ENCODE measurements around the gene FBXO17.
"Not testable (repeated sequence)": the region's sequence is repeated elsewhere in the genome, so short reads cannot be mapped to it uniquely, and the experiment has no call there.

FBXO17 gene, protein sequence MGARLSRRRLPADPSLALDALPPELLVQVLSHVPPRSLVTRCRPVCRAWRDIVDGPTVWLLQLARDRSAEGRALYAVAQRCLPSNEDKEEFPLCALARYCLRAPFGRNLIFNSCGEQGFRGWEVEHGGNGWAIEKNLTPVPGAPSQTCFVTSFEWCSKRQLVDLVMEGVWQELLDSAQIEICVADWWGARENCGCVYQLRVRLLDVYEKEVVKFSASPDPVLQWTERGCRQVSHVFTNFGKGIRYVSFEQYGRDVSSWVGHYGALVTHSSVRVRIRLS

DNA sequence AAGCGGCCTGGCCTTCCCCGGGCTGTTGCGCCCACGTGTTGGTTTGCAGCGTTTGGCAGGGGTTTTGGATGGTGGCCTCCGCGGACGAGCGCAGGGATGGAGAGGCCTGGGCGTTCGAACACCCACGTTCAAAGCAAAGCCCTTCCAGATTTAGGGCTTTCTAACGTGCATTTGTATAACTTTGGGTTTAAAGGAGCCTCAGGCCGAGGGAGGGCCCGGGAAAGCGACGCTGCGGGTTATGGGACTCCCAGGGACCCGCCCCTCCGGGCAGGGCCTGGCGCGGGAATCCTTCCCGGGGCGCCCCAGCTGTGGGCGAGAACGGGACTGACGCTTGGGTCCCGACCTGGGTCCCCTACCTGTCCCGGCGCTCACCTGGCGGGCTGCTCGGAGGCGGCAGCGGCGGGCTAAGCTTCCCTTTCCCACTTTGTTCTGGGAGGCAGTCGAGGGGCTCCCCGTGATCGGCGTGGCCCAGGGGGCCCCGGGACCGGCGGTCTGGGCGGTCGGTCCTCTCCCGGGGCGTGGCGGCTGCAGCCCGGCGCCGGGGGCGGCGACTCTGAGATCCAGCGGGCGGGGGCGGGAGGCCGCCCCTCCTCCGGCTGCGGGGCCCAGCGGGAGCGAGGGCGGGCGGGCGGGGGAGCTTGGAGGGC is at the start of gene FBXO17:
Gene FBXO17, minus strand, starts transcription at position 529 of the 647 bp plus-strand sequence. CDS start 25,423 bp downstream, outside the sequence.
- no peak for DNase-seq (ENCODE audit: low read depth in 1 of 2, low spot score in 1 of 2)

DNA sequence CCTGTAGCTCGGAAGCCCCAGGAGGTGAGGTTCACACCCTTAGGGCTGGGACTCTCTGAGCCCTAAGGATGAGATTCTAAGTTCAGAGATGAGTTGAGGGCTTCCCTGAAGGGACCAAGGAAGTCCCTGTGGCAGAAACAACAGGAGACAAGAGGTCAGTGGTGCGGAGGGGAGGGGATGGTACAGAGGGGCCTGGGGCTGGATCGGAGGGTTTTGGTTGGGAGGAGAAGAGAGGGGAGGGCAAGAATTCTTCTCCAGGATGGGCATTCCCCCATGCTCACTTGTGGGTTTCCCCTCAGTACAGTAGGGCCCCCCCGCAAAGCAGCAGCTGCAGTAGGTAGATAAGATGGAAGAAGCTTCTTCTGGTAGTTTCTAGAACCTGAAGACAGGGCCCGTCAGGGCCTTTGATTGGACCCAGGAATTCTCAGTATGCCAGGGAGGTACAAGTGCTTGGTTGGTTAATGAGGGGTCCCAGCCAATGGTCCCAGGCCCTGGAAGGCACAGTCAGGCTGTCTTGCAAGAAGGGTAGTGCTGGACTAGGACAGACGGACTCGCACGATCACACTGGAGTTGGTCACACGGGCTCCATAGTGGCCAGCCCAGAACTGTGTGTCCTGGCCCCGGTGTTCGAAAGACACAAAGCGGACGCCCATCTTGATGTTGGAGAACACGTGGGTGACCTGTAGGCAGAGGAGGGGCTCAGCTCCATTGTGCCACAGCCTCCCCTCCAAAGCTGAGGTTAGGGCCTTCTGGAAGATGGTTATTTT is 49.5 kb upstream of the FBXO17 start:
- no peak for DNase-seq (ENCODE audit: low read depth in 1 of 2, low spot score in 1 of 2)

DNA sequence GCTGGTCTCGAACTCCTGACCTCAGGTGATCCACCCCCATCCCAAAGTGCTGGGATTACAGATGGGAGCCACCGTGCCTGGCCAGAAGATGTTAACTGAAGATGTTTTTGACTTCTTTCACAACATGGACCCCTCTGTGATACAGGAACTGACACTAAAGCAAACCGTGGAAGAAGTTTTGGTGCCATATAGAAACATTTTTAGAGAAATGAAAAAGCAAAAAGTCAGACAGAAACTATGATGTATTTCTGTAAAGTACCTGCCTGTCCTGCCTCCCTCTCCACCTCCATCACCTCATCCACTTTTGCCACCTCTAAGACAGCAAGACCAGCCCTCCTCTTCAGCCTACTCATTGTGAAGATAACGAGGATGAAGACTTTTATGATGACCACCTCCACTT is 45.5 kb upstream of the FBXO17 start:
- DNase-seq (ENCODE audit: low read depth in 1 of 2, low spot score in 1 of 2) = no peak

DNA sequence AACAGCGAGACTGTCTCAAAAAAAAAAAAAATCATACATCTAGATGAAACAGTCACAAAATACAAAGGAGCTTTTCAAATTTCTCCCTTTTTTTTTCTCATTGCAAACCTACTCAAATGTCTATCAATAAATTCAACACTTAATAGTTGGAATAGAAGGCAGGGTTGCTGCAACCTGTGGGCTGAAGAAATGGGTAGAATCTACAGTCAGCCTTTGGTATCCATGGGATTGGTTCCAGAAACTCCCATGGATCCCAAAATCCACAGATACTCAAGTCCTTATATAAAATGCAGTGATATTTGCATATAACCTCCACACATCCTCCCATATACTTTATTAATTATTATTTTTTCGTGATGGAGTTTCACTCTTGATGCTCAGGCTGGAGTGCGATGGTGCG is 42.1 kb upstream of the FBXO17 start:
- DNase-seq (ENCODE audit: low read depth in 1 of 2, low spot score in 1 of 2) = no peak

DNA sequence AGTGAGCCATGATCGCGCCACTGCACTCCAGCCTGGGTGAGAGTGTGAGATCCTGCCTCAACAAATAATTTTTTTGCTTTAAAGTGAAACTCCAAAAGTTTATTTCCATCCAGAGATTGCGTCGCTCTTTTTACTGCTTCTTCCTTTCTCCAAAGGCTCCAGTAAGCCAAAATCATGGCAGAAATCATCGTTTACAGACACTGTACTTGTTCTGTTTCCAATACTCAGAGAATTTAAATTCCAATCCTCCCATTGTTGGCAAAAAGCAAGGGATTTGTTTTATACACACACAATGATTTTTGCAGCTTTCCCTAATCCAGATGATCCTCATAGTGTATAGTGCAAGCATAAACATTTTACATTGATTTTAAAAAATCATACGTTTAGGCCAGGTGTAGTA is 41.5 kb upstream of the FBXO17 start:
- no peak for DNase-seq (ENCODE audit: low read depth in 1 of 2, low spot score in 1 of 2)

DNA sequence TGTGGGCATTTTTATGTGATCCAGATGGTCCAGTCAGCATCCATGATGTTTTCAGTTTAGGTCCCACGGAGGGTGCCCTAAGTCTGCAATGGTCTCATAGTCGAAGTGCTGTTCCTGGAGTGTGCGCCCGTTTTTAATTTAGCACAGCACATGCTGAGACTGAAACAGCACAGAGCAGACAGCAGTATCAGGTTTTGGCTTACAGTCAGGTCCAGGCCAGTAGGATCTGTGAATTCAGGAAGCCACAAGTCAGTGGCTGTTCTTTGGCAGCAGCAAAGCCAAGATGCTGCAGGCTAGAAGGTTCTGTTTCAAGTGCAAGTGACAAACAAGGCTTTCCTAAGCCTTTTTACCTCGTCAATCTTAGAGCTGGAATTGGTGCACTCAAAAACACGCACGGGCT is 38.5 kb upstream of the FBXO17 start:
- no peak for DNase-seq (ENCODE audit: low read depth in 1 of 2, low spot score in 1 of 2)

DNA sequence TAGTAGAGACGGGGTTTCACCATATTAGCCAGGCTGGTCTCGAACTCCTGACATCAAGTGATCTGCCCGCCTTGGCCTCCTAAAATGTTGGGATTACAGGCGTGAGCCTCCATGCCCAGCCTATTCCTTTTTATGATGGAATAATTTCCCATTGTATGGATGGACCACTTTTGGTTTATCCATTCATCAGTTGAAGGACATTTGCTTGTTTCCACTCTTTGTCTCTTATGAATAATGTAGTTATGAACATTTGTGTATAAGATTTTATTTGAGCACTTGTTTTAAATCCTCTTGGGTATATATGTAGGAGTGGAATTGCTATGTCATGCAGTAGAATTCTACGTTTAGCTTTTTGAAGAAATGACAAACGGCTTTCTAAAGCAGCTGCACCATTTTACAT is 33.5 kb upstream of the FBXO17 start:
- DNase-seq (ENCODE audit: low read depth in 1 of 2, low spot score in 1 of 2) = no peak

DNA sequence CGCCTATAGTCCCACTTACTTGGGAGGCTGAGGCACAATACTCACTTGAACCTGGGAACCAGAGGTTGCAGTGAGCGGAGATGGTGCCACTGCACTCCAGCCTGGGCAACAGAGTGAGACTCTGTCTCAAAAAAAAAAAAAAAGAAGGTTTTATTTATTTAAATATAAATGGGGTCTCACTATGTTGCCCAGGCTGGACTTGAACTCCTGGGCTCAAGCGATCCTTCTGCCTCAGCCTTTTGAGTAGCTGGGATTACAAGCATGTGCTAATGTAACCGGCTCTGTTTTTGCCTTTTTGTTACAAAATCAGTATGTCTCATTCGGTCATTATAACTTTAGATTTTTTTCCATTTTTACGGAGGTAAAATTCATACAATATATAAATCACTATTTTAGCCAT is 32.6 kb upstream of the FBXO17 start:
- DNase-seq (ENCODE audit: low read depth in 1 of 2, low spot score in 1 of 2) = no peak

DNA sequence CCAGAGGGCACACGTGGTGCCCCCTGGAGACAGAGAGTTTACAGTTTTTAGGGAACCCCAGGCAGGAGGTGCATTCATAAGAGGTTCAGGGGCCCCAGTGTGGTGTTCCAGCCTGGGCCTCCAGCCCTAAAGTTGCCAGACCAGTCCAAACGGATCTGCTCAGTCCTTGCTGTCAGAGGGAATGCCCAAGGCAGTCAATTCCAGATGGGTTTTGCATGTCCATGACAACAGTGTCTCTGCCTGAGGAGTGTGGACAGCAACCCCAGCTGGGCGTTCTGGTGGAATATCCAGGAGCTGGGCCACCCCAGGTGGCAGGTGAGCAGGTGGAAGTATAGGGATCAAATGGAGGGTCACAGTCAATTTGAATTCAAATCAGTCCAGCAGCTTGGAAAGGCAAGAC is 31.6 kb upstream of the FBXO17 start:
- DNase-seq (ENCODE audit: low read depth in 1 of 2, low spot score in 1 of 2) = no peak

DNA sequence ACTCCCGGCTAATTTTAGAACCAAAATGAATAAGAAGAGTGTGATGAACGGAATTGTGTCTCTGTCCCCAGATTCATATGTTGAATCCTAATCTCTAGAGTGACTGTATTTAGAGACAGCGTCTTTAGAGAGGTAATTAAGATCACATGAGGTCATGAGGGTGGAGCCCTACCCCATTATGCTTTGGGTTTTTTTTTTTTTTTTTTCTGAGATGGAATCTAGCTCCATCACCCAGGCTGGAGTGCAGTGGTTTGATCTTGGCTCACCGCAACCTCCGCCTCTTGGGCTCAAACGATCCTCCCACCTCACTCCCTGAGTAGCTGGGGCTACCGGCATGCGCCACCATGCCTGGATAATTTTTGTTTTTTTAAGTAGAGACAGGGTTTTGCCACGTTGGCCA is 28.9 kb upstream of the FBXO17 start:
- DNase-seq (ENCODE audit: low read depth in 1 of 2, low spot score in 1 of 2) = no peak

DNA sequence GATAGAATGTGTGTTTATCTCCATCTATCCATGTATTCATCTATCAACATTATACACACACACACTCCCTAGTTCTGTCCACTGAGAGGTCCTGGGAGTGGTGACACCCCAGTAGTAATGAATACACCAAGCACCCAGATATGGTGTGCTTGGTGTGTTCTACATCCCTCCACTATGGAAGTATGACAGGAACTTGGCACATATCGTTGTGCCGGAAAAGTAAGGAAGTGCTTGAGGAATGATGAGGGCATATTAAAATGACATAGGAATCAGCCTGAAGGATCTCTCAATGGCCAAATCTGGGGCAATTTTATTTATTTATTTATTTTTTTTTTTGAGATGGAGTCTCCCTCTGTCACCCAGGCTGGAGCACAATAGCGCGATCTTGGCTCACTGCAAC is 28.3 kb upstream of the FBXO17 start:
- no peak for DNase-seq (ENCODE audit: low read depth in 1 of 2, low spot score in 1 of 2)

DNA sequence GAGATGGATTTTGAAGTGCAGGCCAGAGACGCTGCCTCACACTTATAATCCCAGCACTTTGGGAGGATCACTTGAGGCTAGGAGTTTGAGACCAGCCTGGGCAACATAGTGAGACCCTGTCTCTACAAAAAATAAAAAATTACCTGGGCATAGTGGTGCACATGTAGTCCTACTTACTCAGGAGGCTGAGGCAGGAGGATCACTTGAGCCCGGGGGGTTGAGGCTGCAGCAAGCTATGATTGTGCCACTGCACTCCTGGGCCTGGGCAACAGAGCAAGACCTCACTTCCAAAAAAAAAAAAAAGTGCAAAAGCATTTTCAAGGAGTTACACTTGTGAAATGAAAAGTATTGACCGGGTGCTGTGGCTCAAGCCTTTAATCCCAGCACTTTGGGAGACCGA is 27.6 kb upstream of the FBXO17 start:
- no peak for DNase-seq (ENCODE audit: low read depth in 1 of 2, low spot score in 1 of 2)

DNA sequence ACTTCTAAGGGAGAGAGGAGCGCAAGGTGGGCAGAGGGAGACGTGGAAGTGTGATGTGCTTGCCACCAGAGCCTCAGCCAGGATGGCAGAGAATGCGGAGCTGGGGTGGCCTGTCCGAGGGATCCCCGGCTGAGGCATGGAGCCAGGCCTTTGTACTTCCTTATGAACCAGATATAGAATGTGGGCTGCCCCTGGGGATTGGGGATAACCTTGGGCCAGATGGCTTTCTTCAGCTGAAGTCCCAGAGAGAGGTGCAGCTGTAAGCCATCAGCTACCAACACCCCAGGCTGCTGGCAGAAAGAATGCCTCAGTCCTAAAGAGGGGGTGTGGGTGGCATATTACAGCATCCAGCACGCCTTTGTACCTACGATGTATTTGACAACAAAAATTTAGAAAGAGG is 25.5 kb upstream of the FBXO17 start:
- no peak for DNase-seq (ENCODE audit: low read depth in 1 of 2, low spot score in 1 of 2)

DNA sequence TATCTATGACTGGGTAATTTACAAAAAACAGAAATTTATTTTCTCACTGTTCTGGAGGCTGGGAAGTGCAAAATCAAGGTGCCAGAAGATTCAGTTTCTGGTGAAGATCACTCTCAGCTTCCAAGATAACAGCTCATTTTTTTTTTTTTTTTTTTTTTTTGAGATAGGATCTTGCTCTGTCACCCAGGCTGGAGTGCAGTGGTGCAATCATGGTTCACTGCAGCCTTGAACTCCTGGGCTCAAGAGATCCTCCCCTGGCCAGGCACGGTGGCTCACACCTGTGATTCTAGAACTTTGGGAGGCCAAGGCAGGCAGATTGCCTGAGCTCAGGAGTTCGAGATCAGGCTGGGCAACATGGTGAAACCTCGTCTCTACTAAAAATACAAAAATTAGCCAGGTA is 22.0 kb upstream of the FBXO17 start:
- DNase-seq (ENCODE audit: low read depth in 1 of 2, low spot score in 1 of 2) = not testable (repeated sequence)

DNA sequence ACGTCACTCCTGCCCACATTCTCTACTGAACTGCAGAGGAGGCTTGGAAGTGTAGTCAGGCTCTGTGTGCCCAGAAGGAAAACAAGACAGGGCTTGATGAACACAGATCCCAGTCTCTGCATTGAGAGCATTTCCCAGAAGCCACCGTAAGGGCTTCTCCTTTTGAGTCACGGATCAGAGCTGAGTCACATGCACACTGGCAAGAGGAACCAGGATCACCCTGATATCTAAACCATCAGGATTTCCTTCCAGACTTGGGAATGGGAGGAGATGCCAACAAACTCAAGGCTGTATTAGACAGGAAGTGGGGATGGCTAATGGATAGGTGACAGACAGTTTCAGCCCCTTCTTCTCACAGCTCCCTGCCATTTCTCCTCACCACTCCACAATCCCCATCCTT is 17.7 kb upstream of the FBXO17 start:
- DNase-seq (ENCODE audit: low read depth in 1 of 2, low spot score in 1 of 2) = no peak

DNA sequence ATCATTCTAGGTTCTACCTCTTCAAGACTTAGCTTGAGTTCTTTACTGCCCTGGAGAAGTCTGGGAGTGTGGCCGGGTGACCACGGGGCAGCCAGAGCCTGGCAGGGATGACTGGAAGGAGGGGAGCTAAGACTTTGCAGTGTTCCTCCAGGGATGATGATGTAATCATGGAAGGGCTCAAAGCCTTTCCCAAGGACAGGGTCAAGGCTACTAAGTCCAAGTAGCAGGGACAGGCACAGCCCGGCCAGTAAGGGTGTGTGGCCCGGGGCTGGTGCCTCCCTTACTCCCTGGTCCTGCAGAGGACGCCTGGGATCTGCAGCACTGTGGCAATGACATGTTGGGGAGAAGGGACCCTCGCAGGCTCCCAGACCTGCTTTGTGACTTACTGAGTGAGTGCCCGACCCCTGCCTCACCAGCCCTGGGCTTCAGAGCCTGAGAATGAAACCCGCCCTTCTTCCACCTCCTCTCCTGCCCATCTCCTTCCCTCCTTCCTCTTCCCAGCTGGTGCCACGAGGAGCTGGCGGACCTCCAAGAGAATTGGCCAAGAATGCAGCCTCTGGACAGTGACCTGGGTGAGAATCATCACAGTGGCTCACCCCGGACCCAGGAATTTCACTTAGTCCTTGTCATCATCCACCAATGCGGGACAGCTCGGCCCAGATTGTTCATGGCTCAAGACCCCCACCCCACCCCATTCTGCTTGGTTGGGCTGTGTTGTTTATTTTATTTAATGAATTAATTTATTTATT is 15.6 kb upstream of the FBXO17 start:
- DNase-seq (ENCODE audit: low read depth in 1 of 2, low spot score in 1 of 2) = no peak

DNA sequence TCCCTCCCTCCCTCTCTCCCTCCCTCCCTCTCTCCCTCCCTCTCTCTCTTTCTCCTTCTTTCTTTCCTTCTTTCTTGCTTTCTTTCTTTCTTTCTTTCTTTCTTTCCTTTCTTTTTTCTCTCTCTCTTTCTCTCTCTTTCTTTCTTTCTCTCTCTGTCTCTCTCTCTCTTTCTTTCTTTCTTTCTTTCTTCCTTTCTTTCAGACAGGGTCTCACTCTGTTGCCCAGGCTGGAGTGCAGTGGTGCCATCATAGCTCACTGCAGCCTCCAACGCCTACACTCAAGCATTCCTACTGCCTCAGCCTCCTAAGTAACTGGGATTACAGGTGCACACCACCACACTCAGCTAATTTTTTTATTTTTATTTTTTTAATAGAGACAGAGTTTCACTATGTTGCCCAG is 14.1 kb upstream of the FBXO17 start:
- DNase-seq (ENCODE audit: low read depth in 1 of 2, low spot score in 1 of 2) = not testable (repeated sequence)

DNA sequence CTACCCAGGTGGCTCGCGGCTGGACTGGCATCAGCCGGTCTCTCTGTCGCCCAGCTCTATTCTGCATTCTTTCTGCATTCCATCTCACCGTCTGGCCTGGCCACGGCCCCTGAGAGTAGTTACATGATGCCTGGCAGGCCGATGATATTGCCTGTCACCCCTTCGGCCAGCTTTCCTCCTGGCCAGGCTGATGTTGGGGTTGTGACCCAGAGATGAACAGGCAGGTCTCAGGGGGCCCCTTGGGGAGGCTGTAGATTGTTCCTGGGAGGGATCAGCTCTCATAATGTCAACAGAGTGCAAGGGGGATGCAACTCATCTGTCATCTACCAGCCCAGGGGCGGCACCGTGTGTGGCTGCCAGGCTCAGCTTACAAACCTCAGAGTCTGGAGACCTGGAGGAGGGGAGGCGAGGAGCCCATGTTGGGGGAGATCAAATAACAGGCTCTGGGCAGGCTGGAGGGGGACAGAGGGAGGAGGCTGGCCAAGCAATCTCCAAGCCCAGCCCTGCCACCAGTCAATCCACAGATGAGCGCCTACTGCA is 13.6 kb upstream of the FBXO17 start:
- no peak for DNase-seq (ENCODE audit: low read depth in 1 of 2, low spot score in 1 of 2)

DNA sequence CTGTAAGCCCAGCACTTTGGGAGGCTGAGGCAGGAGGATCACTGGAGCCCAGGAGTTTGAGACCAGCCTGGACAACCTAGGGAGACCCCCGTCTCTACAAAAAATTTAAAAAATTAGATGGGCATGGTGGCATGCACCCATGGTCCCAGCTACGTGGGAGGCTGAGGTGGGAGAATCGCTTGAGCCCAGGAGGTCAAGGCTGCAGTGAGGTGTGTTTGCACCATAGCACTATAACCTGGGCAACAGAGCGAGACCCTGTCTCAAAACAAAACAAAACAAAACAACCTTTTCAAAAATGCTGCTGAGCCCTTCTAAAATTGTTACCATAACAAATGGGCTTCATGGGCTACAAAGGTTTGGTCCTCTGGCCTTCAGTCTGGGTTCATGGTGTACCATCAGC is 13.1 kb upstream of the FBXO17 start:
- not testable (repeated sequence) for DNase-seq (ENCODE audit: low read depth in 1 of 2, low spot score in 1 of 2)

DNA sequence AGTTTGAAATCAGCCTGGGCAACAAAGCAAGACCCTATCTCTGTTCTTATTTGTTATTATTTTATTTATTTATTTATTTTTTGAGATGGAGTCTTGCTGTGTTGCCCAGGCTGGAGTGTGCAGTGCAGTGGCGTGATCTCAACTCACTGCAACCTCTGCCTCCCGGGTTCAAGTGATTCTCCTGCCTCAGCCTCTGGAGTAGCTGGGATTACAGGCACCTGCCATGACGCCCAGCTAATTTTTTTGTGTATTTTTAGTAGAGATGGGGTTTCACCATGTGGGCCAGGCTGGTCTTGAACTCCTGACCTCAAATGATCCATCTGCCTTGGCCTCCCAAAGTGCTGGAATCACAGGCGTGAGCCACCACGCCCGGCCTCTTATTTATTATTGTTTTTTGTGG is 12.2 kb upstream of the FBXO17 start:
- DNase-seq (ENCODE audit: low read depth in 1 of 2, low spot score in 1 of 2) = not testable (repeated sequence)

DNA sequence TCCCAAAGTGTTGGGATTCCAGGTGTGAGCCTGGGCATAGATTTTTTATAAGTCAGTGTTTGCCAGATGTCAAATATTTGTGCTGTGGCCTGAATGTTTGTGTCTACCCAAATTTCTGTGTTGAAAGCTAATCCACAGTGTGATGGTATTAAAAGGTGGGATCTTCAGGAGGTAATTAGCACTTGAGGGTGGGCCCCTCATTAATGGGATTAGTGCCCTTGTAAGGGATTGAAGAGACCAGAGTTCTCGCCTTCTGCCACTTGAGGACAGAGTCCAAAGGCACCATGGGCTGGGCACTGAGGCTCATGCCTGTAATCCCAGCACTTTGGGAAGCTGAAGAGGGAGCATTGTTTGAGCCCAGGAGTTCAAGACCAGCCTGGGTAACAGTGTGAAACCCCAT is 9.7 kb upstream of the FBXO17 start:
- DNase-seq (ENCODE audit: low read depth in 1 of 2, low spot score in 1 of 2) = no peak
